Skeletal muscle satellite cell (primary cell): Measurements from ENCODE around the gene JPH3.

Experiments
- H3K27me3 ChIP-seq: 2 replicates; pipeline ENCODE4 v1.7.0; 2013; ENCODE audit warnings: low read length; ENCODE audit not compliant: control insufficient read depth, insufficient read depth
- H3K36me3 ChIP-seq: 2 replicates; pipeline ENCODE4 v1.7.0; 2013; ENCODE audit warnings: mild to moderate bottlenecking, control low read depth, low read length; ENCODE audit not compliant: insufficient read depth
- H3K4me1 ChIP-seq: 2 replicates; pipeline ENCODE4 v1.7.0; 2013; ENCODE audit warnings: low read length; ENCODE audit not compliant: control insufficient read depth, insufficient read depth
- H3K4me2 ChIP-seq: 2 replicates; pipeline ENCODE4 v1.7.0; 2013; ENCODE audit warnings: mild to moderate bottlenecking, low read length
- H3K4me3 ChIP-seq: 2 replicates; pipeline ENCODE4 v1.7.0; 2013; ENCODE audit warnings: low read length
- H3K9ac ChIP-seq: 2 replicates; pipeline ENCODE4 v1.7.0; 2013; ENCODE audit warnings: mild to moderate bottlenecking, low read depth, low read length, moderate library complexity
- H3K9me3 ChIP-seq: replicated peaks from 2 replicates; pipeline ENCODE4 v1.7.0; 2013; ENCODE audit warnings: mild to moderate bottlenecking, control low read depth, low read length

Gene JPH3

DNA sequence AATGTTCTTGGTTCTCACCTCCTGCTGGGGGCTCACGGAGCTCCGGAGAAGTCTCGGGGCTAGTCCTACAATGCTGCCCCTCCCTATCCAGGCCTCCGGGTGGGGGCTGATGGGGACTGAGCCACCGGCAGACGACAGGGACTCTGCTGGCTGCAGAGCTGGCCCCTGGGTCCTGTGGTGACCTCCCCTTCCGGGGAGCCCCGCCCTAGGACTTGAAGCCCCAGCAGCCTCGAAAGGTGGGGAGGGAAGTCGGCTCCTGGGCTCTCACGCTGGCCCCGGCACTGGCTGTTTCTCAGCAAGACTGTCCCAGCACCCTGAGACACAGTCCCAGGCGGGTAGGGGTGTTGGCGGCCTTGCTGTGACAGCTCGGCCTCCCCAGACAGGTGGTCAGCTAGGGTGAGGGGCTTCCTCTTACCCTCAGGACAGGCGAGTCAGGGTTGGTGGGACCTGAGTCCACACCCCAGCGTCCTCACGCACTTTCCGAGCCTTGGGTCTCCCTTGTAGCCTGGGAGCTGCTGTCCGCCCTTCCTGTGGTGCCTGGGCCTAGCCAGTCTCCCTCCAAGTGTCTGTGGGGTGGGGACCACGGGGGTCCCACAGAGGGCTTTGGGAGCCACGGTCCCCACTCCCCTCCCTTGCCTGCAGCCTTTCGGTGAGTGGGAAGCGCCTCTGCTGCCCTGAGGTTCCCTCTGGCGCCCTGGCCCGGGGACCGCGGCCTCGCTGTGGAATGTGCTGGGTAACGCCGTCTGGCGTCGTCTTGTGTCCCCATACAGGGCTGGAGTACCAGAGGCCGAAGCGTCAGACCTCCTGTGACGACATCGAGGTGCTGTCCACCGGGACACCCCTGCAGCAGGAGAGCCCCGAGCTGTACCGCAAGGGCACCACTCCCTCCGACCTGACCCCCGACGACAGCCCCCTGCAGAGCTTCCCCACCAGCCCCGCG, 86.8 kb downstream of the JPH3 start:
- H3K4me1 ChIP-seq = no peaks in the 10 kb centered on the region
- H3K9ac ChIP-seq = no peak overlapping the region
- H3K9me3 ChIP-seq = no peaks in the 10 kb centered on the region
- H3K4me3 ChIP-seq = no peak overlapping the region
- H3K36me3 ChIP-seq = no peaks in the 10 kb centered on the region
- H3K27me3 ChIP-seq = peaks cover 73% of the 10 kb centered on the region
- no peak overlapping the region for H3K4me2 ChIP-seq

DNA sequence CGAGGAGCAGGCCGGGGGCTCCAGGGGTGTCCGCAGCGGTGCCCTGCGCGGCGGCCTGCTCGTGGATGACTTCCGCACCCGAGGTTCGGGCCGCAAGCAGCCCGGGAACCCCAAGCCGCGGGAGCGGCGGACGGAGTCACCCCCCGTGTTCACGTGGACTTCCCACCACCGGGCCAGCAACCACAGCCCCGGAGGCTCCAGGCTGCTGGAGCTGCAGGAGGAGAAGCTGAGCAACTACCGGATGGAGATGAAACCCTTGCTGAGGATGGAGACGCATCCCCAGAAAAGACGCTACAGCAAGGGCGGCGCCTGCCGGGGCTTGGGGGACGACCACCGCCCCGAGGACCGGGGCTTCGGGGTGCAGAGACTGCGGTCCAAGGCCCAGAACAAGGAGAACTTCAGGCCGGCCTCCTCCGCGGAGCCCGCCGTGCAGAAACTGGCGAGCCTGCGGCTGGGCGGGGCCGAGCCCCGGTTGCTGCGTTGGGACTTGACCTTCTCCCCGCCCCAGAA, 87.7 kb downstream of the JPH3 start:
- no peak overlapping the region for H3K4me3 ChIP-seq
- peaks cover 64% of the 10 kb centered on the region for H3K27me3 ChIP-seq
- H3K9me3 ChIP-seq = no peaks in the 10 kb centered on the region
- H3K4me1 ChIP-seq = no peaks in the 10 kb centered on the region
- no peak overlapping the region for H3K9ac ChIP-seq
- no peak overlapping the region for H3K4me2 ChIP-seq
- no peaks in the 10 kb centered on the region for H3K36me3 ChIP-seq

DNA sequence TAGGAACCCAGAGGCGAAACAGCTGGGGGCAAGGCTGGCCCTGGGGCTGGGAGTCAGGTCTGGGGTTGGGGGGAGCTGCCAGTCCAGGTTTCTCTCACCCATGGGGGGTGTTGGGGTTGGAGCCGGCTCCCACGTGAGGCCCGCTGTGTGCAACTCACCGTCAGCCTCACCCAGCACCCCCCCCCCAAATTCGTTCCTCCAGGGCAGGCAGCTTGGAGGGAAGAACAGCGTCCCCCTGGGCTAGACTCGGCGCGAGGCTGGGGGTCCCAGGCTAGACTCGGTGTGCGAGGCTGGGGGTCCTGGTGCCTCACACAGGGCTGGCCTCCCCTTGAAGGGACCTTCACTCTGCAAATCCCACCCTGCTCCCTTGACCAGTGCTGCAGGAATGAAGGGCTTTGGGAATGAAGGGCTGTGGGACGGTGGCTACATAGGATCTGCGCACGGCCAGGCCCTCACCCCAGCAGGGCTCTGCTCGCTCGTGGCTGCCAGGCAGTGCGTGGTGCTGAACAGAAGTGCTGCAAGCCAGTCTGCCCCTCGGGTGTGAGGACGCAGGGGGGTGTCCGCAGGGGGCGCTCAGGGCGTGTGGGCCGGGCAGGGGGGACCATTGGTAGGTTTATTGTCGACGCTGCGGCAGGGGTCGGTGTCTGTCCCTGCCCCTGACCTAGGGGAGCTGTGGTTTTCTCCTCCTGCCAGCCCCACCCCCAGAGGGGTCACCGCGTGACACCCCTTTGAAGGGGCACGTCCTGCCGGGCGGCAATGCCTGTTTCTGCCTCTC, 88.8 kb downstream of the JPH3 start:
- no peak overlapping the region for H3K9ac ChIP-seq
- no peak overlapping the region for H3K4me3 ChIP-seq
- no peaks in the 10 kb centered on the region for H3K4me1 ChIP-seq
- H3K4me2 ChIP-seq = no peak overlapping the region
- H3K27me3 ChIP-seq = peaks cover 53% of the 10 kb centered on the region
- H3K9me3 ChIP-seq = no peaks in the 10 kb centered on the region
- H3K36me3 ChIP-seq = peaks cover 4% of the 10 kb centered on the region

DNA sequence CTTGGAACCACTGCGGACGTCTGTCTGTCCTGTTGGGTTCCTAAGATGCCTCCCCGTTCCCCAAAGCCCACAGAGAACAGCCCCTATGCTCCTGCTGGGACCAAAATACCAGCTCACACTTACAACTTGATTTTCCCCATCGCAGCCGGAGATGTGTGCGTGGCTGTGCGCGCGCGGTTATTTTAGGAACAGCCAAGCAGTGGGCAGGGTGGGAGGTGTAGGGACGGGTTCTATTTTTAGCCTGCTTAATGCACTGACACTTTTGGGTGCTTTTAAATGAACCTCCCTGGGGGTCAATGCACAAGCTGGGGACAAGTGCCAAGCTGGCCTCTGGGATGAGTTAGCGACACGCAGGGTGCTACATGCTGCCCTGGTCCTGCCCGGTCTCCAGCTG, 89.4 kb downstream of the JPH3 start:
- peaks cover 4% of the 10 kb centered on the region for H3K36me3 ChIP-seq

DNA sequence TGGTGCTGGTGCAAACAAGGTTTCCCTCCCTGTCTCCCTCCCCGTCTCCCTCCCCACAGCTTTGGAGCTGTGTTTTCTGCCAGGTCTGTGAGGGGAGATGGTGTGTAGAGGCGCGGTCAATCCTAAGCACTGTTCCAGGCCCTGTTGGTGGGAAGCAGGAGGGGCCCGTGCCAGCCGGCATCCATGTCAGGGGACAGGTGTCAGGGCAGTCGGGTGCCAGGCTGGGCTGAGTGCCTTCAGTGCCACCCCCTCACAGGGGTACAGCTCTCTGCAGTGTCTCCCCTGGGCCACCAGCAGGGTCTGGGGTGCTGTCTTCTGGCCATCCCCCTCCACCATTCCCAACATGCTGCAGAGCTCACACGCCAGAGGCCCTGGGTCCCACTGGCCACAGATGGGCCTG, 89.9 kb downstream of the JPH3 start:
- H3K36me3 ChIP-seq = peaks cover 4% of the 10 kb centered on the region
- H3K27me3 ChIP-seq = peaks cover 45% of the 10 kb centered on the region

More for the DNA sequence above, 89.4 kb downstream of the JPH3 start:
- Histone ChIP-seq H3K9me3 (no peaks in the 10 kb centered on the region), H3K4me2 (no peak overlapping the region), H3K27me3 (peaks cover 49% of the 10 kb centered on the region), H3K4me3 (no peak overlapping the region), H3K4me1 (no peaks in the 10 kb centered on the region), H3K9ac (no peak overlapping the region)

DNA sequence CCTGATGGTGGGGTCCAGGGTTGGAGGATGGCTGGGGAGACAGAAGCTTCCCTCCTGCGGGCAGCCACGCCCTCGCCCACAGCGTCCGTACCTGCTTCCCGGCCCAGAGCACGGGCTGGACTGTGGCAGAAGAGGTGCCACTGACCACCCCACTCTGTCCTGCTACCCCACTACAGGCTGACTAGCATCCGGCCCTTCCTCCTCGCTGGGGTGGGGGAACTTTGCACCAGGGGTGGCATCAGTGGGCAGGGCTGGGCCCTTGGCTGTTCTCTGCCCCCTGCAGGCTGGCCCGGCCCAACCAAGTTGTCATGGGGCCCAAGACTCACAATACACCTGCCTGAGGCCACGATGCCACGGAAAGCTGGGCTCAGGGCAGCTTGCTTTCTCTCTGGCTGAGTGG, 90.4 kb downstream of the JPH3 start:
- H3K9me3 ChIP-seq = no peaks in the 10 kb centered on the region
- no peak overlapping the region for H3K4me3 ChIP-seq
- peaks cover 42% of the 10 kb centered on the region for H3K27me3 ChIP-seq
- no peak overlapping the region for H3K4me2 ChIP-seq
- H3K36me3 ChIP-seq = peaks cover 4% of the 10 kb centered on the region
- H3K4me1 ChIP-seq = no peaks in the 10 kb centered on the region
- no peak overlapping the region for H3K9ac ChIP-seq

More for the DNA sequence above, 89.9 kb downstream of the JPH3 start:
- H3K4me1 ChIP-seq = no peaks in the 10 kb centered on the region
- H3K9me3 ChIP-seq = no peaks in the 10 kb centered on the region
- no peak overlapping the region for H3K4me2 ChIP-seq
- no peak overlapping the region for H3K9ac ChIP-seq
- no peak overlapping the region for H3K4me3 ChIP-seq

DNA sequence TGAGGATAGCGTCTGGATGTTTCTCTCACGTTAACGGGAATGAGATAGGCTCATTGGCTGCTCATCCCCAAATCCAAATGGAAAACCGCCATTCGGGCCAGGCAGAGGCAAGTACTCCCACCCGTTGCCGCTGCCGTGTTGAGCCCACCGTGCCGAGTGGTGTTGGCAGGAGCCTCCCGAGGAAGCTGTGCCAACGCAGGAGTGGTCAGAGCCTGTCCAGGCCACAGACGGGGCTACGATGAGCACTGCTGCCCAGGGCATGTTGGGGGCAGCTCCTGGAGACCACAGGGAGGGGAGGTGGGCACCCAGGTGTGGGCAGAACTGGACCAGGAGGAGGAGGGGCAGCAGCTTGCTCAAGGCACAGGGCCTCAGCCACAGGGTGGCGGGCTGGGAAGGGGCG, 91.5 kb downstream of the JPH3 start:
- Histone ChIP-seq H3K4me3 (no peak overlapping the region), H3K4me2 (no peak overlapping the region), H3K27me3 (peaks cover 31% of the 10 kb centered on the region), H3K36me3 (peaks cover 4% of the 10 kb centered on the region), H3K9me3 (no peaks in the 10 kb centered on the region), H3K9ac (no peak overlapping the region), H3K4me1 (no peaks in the 10 kb centered on the region)

DNA sequence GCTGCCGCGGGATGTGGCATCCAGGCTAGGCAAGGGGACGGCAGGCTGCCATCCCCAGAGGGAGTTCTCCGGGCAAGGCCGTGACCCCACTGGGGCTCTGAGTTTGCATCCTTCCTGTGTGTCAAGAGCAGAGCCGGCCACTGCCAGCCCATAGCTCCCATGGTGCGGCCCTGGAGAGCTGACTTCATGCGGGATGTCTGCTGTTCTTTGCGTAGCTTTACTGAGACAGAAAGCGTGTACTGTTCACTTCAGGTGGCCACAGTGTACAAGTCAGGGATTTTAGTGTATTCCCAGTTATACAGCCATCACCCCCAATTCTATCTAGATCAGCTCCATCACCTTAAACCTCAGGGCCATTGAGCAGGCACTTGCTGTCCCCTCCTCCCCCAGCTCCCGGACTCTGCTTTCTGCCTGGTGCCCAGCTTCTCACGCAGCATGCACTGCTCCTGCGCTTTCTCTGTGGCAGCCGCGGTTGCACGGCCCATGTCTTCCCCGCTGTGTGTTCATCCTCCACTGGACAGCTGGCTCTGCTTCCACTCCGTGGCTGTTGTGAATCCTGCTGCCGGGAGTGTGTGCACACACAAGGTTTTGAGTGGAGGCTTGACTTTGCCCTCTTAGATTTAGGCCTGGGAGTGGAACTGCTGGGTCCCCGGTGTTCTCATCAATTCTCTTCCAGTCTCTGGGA, 92.3 kb downstream of the JPH3 start:
- H3K9me3 ChIP-seq = no peaks in the 10 kb centered on the region

DNA sequence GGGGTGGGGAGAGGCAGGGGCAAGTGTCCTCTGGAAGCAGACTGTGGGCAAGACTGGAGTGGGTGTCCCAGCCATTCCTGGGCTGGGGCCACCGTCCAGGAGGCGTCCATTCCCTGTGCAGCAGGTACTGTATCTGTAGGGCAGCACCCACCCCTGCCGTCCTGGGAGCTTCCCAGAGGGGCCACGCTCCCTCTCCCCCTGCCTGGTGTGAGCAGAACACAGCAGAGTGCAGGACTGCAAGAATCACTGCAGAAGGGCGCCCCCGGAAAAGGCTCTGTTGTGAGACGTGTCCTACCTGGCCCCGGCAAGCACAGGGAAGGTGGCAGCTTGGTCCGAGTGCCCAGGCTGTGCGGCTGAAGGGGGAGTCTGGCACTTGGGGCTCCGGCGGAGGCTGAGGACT, 93.2 kb downstream of the JPH3 start:
- Histone ChIP-seq H3K4me2 (no peak overlapping the region), H3K36me3 (peaks cover 4% of the 10 kb centered on the region), H3K27me3 (peaks cover 24% of the 10 kb centered on the region), H3K4me1 (no peaks in the 10 kb centered on the region), H3K9me3 (no peaks in the 10 kb centered on the region), H3K9ac (no peak overlapping the region), H3K4me3 (no peak overlapping the region)

More for the DNA sequence above, 92.3 kb downstream of the JPH3 start:
- peaks cover 4% of the 10 kb centered on the region for H3K36me3 ChIP-seq
- H3K4me3 ChIP-seq = no peak overlapping the region
- H3K27me3 ChIP-seq = peaks cover 29% of the 10 kb centered on the region
- H3K4me1 ChIP-seq = no peaks in the 10 kb centered on the region
- H3K4me2 ChIP-seq = no peak overlapping the region
- no peak overlapping the region for H3K9ac ChIP-seq

DNA sequence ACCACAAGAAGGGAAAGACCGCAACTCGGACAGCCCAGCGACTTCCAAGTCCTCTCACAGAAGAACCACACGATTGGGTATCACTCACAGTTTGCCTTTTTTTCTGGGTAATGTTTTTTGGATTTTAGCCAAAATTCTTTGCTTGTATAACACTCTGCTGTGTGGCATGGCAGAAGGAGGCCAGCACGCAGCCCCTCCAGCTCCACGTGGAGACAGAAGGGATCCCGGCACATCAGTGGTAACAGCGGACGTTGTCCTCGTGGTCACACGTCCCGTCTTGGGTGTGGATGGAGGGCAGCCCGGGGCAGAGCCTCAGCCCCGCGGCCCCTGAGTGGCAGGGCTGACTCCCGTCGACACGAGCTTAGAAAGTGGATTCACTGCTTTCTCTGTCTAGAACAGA, 94.4 kb downstream of the JPH3 start:
- Histone ChIP-seq H3K36me3 (peaks cover 7% of the 10 kb centered on the region), H3K9ac (no peak overlapping the region), H3K27me3 (peaks cover 13% of the 10 kb centered on the region)

DNA sequence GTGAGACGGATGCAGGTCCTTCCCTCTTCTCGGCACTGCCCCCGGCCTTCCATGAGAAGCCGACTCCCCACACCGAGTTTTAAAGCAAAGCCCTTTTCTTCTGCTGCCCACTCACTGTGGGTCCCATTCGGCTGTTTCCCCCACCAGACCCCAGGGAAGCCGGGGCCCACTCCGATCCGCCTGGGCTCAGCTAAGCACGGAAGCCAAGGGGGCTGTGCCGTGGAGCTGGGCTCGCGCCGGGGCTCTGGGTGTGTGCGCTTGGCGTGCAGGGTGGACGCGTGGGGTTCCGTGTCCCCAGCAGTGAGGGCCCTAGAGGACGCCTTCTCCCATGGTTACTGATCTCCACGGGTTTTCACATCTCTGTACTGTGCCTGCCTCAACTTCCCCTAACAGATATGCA, 94.9 kb downstream of the JPH3 start:
- Histone ChIP-seq H3K4me1 (no peaks in the 10 kb centered on the region), H3K9me3 (no peaks in the 10 kb centered on the region), H3K4me2 (no peak overlapping the region), H3K27me3 (peaks cover 7% of the 10 kb centered on the region), H3K9ac (no peak overlapping the region), H3K4me3 (no peak overlapping the region), H3K36me3 (peaks cover 7% of the 10 kb centered on the region)

More for the DNA sequence above, 94.4 kb downstream of the JPH3 start:
- H3K4me1 ChIP-seq = no peaks in the 10 kb centered on the region
- no peaks in the 10 kb centered on the region for H3K9me3 ChIP-seq
- no peak overlapping the region for H3K4me2 ChIP-seq
- H3K4me3 ChIP-seq = no peak overlapping the region
